Measurements from ENCODE around the gene SCUBE2. TPM values are rescaled to one million over a fixed set of nuclear protein-coding genes. Genes with fewer than 3 reads are reported as not detected.

Gene SCUBE2
- polyA plus RNA-seq, 1 of the 3 experiments (the other 2 are of a cell fraction): 0.76 TPM

DNA sequence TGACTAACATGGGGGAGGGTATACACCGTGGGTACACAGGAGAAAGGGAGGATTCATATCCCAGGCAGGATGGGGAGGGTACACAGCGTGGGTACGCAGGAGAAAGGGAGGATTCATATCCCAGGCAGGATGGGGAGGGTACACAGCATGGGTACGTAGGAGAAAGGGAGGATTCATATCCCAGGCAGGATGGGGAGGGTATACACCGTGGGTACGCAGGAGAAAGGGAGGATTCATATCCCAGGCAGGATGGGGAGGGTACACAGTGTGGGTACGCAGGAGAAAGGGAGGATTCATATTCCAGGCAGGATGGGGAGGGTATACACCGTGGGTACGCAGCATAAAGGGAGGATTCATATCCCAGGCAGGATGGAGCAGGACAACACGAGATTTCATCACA lies 51.0 kb downstream of the SCUBE2 start:
- no peaks in the 10 kb centered on the region for H3K9me3 ChIP-seq
- H3K4me1 ChIP-seq (ENCODE audit: control insufficient read depth in 1 of 2, insufficient read depth in 2 of 2, low read depth in 1 of 2, low read length in 1 of 2): no peaks in the 10 kb centered on the region
- no peak for DNase-seq
- no peak overlapping the region for H2AFZ ChIP-seq (ENCODE audit: low read depth)
- H3K27ac ChIP-seq (ENCODE audit: low read depth in 2 of 2, low read length in 1 of 2): no peak overlapping the region
- H3F3A ChIP-seq (replicated peaks; ENCODE audit: insufficient read depth): no peaks in the 10 kb centered on the region
- no peak overlapping the region for H3K4me3 ChIP-seq (ENCODE audit: low read depth in 2 of 2, low read length in 1 of 2)
- H3K4me2 ChIP-seq: no peak overlapping the region
- H4K20me1 ChIP-seq (ENCODE audit: insufficient read depth): no peaks in the 10 kb centered on the region
- H3K9me2 ChIP-seq: no peaks in the 10 kb centered on the region
- ChIA-PET POLR2A (no interaction called here), CTCF (no interaction called here)
- 61% methylated on average over 10 of the region's 10 CpGs for WGBS (ENCODE audit: low lambda C conversion rate)
- H3K79me2 ChIP-seq (ENCODE audit: insufficient read depth): no peaks in the 10 kb centered on the region
- no peak for TF ChIP-seq TAF1 (IDR thresholded peaks at IDR 0.05; ENCODE audit: borderline replicate concordance, low read depth, low read length)
- no peak for TF ChIP-seq RXRA (IDR thresholded peaks at IDR 0.05; ENCODE audit: borderline replicate concordance, low read depth)
- TF ChIP-seq, protein P1, sequence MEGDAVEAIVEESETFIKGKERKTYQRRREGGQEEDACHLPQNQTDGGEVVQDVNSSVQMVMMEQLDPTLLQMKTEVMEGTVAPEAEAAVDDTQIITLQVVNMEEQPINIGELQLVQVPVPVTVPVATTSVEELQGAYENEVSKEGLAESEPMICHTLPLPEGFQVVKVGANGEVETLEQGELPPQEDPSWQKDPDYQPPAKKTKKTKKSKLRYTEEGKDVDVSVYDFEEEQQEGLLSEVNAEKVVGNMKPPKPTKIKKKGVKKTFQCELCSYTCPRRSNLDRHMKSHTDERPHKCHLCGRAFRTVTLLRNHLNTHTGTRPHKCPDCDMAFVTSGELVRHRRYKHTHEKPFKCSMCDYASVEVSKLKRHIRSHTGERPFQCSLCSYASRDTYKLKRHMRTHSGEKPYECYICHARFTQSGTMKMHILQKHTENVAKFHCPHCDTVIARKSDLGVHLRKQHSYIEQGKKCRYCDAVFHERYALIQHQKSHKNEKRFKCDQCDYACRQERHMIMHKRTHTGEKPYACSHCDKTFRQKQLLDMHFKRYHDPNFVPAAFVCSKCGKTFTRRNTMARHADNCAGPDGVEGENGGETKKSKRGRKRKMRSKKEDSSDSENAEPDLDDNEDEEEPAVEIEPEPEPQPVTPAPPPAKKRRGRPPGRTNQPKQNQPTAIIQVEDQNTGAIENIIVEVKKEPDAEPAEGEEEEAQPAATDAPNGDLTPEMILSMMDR (IDR thresholded peaks at IDR 0.05): no peak
- no peak for TF ChIP-seq EP300 (IDR thresholded peaks at IDR 0.05; ENCODE audit: borderline replicate concordance in 1 of 2, low read depth in 1 of 2, low read length in 1 of 2)
- no peak for TF ChIP-seq RFX5 (IDR thresholded peaks at IDR 0.05; ENCODE audit: low read length)
- TF ChIP-seq, protein P2, sequence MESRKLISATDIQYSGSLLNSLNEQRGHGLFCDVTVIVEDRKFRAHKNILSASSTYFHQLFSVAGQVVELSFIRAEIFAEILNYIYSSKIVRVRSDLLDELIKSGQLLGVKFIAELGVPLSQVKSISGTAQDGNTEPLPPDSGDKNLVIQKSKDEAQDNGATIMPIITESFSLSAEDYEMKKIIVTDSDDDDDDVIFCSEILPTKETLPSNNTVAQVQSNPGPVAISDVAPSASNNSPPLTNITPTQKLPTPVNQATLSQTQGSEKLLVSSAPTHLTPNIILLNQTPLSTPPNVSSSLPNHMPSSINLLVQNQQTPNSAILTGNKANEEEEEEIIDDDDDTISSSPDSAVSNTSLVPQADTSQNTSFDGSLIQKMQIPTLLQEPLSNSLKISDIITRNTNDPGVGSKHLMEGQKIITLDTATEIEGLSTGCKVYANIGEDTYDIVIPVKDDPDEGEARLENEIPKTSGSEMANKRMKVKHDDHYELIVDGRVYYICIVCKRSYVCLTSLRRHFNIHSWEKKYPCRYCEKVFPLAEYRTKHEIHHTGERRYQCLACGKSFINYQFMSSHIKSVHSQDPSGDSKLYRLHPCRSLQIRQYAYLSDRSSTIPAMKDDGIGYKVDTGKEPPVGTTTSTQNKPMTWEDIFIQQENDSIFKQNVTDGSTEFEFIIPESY (IDR thresholded peaks at IDR 0.05; ENCODE audit: borderline replicate concordance, low read depth): no peak
- no peak for TF ChIP-seq YY1 (IDR thresholded peaks at IDR 0.05; ENCODE audit: low read depth)
- TF ChIP-seq TCF12 (IDR thresholded peaks at IDR 0.05): no peak
- TF ChIP-seq GABPA (IDR thresholded peaks at IDR 0.05; ENCODE audit: low read depth): no peak
- no peak for TF ChIP-seq NFIC (IDR thresholded peaks at IDR 0.05; ENCODE audit: borderline replicate concordance)
- TF ChIP-seq, protein P3, sequence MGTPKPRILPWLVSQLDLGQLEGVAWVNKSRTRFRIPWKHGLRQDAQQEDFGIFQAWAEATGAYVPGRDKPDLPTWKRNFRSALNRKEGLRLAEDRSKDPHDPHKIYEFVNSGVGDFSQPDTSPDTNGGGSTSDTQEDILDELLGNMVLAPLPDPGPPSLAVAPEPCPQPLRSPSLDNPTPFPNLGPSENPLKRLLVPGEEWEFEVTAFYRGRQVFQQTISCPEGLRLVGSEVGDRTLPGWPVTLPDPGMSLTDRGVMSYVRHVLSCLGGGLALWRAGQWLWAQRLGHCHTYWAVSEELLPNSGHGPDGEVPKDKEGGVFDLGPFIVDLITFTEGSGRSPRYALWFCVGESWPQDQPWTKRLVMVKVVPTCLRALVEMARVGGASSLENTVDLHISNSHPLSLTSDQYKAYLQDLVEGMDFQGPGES (IDR thresholded peaks at IDR 0.05; ENCODE audit: low read depth, low read length): no peak
- no peak for TF ChIP-seq RAD21 (IDR thresholded peaks at IDR 0.05; ENCODE audit: low read length)
- no peak for TF ChIP-seq MAX (IDR thresholded peaks at IDR 0.05; ENCODE audit: low read depth)
- TF ChIP-seq RCOR1 (IDR thresholded peaks at IDR 0.05; ENCODE audit: low read length): no peak
- TF ChIP-seq NRF1 (IDR thresholded peaks at IDR 0.05; ENCODE audit: low read depth, low read length): no peak
- TF ChIP-seq GATA2 (CRISPR knock-in tag; IDR thresholded peaks at IDR 0.05): no peak
- no peak for TF ChIP-seq EZH2phosphoT487 (IDR thresholded peaks at IDR 0.05; ENCODE audit: borderline replicate concordance, low read depth)
- no peak overlapping the region for H3K9ac ChIP-seq
- H3K27me3 ChIP-seq (ENCODE audit: insufficient read depth): no peaks in the 10 kb centered on the region
- H3K36me3 ChIP-seq (replicated peaks in 1 of 2; ENCODE audit: control insufficient read depth in 1 of 2, insufficient read depth in 2 of 2, low read length in 1 of 2): no peaks in the 10 kb centered on the region

Measured in SK-N-SH (cell line).